HK-2 (cell line): ENCODE results near the gene TCEA2.

ENCODE experiments used
- DNase-seq: peaks from one replicate; pipeline ENCODE4 v3.0.0-alpha.2; 2018; ENCODE audit not compliant: unreplicated experiment

The TCEA2 gene

DNA sequence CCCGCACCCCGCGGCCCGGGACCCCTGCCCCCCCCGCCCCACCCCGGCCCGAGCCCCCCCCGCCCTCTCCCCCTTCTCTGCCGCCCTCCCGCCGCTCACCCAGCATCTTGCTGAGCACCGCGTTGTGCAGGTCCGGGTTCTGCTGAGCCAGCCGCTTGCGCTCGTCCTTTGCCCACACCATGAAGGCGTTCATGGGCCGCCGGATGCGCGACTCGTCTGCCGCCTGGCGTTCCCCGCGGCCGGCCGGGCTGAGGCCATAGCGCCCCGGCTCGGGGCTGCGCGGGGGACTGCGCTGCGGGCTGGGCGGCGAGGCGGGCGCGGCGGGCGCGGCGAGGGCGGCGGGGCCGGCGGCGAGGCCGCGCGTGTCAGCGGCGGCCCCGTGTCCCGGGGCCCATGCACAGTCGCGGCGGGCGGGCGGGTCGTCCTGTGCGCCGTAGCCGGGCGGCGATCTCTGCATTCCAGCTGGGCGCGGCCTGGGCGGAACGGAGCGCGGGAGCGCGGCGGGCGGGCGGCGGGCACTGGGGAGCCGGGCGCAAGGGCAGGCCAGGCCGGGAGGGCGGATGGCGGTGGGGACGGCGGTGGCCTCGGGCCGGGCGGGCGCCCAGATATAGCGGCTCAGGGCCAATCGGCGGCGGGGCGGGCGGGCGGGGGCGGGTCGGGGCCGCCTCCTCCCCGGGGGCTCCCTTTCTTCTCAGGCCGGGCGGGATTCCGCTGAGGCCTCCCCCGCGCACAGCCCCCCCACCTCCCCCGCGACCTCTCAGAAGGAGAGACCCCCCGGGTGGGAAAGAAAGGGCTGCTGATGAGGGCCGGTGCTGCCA, 13.7 kb upstream of the TCEA2 start, which contains the start of gene SOX18:
Gene SOX18, minus strand, starts transcription at position 580 of the 818 bp plus-strand sequence. Its CDS starts 123 bp downstream, at position 457.
- no peak for DNase-seq

DNA sequence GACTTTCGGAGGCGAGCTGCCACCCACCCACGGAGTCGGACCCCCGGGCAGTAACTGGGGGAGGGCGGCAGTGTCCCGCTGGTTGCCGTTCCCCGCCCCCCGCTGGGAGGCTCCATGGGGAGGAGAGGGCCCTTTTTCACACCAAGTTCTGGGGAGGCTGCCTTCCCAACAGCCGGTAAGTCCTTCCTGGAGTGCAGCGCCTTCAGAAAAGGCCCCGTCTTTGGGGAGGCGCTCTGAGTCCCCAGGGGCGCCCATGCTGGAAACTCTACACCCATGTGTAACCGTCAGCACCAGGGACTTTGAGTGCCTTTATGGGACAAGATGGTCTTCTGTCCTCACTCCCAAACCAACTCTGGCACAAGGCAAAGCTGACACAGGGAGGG, 13.1 kb upstream of the TCEA2 start:
- no peak for DNase-seq

DNA sequence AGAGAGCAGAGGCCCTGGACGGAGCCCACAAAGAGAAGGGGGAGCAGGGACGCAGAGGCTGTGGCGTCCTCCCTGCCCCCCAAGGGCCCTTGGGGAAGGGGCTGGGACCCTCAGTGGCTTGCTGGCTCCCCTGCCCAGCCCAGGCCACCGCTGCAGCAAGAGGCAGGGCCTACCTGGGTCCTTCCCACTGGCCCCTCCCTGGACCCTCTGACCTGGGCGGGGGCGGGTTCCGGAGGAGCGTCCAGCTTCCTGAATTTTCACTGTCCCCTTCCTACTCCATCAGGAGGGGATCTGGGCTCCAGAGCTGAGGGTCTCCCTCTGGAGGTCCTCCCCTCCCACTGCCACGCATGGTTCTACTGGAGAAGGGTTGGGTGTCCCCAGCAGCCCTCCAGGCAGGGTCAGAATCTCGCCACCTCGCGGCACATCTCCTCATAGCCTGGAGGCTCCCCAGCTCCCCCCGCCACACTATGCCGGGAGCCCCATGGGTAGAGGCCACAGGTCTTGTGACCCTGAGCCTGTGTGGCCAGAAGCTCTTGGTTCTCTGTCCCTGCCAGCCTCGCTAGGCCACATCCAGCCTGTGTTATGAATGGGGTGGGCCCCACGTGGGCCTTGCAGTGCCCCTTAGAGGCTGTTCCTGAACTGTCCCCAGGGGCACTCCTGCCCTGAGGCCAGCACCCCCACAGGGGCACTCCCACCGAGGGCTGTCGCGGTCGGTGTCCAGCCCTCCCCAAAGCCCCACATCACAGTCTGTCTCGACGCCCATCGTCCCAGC, 12.6 kb upstream of the TCEA2 start:
- DNase-seq, result no peak

DNA sequence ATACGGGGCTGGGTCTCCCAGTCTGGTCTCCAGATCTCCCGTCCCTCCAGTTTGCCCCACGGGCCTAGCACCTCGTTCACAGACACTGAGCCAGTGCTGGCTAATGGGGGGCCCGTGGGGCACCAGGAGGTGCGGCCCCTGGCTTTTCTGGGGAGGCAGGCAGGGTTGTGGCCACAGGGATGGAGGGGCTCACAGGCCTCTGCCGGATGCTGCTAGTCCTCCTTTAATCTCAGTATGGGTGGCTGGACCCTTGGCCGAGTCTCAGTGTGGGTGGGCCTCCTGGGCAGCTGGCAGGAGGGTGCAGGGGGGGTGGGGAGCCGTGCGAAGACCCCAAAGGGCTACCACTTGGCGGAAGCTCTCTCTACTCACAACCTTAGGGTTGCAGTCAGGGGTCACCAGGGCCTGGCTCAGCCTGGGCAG, 12.0 kb upstream of the TCEA2 start:
- no peak for DNase-seq

DNA sequence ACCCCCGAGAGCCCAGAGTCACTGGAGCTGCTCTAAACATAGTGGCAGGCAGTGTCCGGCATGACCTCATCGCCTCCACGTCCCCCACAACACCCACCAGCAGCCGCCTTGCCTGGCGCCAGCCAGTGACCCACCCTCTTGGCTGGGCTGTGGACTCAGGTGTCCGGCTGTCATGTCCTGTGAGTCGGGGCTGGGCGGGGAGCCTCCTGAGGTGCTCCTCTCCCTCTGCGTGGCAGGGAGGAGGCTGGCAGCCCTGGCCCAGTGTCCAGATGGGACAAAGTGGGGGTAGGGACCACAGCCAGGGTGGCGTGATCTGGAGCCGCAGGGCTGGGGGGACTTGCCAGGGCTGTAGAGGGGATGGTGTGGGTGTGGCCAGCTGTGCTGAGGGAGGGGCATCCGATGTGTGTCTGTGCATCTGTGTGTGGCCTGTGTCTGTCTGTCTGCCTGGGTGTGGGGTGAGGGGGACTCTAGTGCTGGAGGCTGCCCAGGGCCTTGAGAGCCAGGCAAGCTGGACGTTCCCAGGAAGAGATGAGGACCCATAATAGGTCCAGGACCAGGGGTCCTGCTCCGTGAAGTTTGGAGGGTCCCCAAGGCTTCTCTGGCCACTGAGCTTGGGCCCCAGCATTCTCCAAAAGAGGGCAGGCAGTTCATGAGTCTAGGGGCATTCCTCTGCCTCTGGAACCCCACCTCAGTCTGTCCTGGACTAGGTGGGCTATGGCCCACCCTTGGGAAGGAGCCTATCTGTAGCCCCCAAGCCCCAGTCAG, 11.3 kb upstream of the TCEA2 start:
- no peak for DNase-seq

DNA sequence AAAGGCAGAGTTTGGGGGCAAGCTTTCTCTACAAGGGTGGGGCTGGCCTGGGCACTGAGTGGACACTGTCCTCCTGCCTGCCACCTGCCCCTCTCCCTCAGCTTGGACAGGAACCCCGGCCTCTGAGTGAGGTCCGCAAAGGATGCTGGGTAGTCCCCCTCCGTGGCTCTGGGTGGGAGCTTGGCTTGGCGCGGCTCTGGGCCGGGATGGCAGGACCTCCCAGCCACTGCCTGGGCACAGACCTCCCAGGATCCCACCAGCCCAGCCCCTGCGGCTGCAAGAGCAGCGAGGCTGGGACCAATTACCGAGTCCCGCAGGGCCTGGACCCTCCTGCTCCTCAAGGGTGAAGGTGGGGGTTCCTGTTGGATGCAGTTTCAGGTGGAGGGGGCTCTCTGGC, 10.7 kb upstream of the TCEA2 start:
- no peak for DNase-seq

DNA sequence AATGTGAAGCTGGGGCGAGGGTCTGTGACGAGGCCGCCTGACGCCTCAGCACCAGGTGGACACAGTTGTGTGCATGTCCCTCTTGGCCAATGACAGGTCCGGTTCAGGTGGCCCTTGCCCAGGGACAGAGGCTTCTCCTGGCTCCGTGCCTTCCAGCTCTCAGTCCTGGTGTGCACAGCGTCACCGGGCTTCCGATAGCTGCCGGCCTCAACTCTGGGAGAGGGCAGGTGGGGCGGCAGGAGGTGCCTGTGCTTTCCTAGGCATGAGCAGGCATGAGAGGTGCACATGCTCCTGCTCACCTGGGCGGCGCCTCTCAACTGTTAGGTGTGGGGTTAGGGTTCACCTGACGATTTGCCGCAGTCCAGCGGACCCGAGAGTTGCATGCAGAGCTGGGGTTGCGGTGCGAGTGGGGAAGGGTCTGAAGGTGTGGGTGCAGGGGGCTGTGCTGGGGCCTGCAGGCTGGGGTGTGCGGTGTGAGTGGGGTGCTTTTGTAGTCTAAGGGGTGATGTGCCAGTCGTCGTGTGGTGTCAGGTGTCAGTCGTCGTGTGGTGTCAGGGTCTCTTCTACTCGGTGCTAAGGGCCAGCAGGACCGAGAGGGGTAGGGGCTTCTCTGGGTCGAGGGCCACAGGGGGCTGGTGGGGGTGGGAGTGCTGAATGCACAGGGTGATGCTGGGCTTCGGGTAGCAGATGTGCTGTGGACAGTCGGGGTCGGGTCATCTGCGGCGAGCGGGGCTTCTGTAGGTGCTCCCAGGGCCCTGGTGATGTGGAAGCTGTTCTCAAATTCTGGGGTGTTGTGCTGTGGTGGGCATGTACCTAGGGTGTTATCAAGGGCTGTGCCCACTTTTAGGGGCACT, 9.8 kb upstream of the TCEA2 start:
- no peak for DNase-seq

DNA sequence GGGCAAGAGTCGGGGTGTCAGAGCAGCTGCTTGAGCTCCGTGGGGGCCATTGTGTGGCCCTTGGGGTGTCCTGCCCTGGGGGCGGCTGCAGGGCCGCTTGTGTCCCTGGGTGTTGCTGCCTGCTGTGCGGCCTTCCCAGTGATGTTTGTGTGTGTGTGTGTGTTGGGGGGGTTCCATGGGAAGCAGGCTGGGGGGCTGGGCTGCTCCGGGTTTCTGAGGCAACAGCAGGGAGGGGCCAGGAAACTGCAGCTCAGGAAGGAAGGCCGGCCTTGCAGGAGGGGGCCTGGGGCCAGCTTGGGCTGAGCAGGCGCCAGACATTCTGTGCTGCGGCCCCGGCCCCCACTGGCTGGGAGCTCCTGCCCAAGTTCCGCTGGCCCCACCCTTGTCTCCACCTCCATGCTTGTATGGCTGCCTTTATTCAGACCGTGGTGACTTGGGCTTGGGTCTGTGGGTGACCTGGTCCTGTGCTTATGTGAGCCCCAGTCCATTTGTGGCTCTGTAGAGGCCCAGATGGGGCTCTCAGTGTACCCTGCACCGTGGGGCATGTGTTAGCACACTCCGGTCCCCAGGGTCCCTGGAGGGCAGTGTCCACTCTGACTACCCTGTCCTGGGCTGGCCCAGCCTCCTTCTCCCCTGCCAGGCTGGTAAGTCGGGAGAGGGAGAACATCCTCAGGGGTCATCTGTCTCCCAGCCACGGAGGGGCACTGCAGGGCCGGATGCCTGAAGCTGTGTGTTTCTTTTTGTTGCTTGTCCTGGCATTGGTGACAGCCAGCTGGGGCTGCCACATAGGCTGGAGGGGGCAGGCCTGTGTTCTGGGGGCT, 8.9 kb upstream of the TCEA2 start:
- peak; percentile 63 for DNase-seq

DNA sequence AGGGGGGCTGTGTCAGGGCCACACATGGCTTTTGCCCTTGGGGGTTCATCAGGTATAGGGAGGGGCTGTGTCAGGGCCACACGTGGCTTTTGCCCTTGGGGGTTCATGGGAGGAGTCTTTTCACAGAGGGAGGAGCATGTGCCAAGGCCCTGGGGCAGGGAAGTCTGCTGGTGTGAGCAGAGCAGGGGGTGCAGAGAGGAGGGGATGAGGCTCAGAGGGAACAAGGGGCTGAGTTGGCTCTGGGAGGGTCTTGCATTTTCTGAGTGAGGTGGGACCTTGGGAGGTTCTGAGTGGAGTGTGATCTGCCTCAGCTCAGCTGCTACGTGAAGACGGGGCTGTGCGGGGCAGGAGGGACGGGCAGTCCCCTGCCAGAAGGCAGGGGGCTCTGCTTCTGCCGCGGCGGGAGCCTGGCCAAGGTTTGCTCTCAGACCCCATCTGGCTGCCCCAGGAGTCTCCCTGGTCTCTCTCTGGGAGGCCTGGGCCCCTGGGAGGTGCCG, 7.6 kb upstream of the TCEA2 start:
- no peak for DNase-seq

DNA sequence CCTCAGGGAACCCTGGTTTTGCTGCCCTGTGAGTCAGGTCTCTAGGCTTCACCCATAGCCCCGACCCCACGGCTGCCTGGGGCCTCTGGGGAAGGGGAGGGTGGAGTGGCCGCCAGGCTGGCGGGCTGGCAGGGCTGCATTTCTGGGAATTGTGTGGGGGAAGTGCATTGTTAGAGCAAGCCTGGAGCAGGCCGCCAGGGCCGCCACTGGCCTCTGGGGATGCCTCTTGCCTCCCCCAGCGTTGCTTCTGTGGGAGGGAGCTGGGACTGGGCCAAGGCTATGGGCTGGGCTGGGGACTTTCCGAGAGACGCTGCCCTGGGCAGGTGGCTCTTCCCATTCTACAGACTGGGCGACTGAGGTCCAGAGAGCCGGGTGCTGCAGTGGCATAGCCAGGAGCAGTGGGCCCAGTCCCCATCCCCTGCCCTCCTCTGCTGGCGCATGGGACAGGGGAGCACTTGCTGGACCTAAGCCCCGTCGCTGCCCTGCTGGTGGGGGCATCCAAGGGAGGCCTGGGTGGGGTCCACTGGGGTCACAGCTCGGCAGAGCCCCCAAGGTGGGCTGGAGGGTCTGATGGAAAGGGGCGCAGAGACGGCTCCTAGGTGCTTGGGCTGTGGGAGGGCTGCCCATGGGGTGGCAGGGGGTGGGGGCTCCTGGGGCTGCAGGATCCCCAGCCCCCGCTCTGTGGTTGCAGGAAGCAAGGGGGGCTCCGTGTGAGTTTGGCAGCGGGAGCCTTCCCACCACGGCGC, 6.9 kb upstream of the TCEA2 start:
- peak; percentile 81 for DNase-seq

DNA sequence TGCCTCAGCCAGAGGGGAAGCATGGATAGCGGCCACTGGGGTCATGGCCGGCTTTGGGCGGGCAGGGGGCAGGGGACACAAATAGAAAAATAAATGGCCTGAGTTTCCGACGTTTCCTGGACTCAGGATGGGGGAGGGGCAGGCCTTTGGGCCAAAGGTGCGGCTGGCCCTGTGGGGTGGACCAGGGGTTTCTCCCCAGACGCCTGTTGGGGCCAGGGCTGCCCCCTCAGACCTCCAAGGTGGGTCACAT, 6.4 kb upstream of the TCEA2 start:
- DNase-seq, result no peak

DNA sequence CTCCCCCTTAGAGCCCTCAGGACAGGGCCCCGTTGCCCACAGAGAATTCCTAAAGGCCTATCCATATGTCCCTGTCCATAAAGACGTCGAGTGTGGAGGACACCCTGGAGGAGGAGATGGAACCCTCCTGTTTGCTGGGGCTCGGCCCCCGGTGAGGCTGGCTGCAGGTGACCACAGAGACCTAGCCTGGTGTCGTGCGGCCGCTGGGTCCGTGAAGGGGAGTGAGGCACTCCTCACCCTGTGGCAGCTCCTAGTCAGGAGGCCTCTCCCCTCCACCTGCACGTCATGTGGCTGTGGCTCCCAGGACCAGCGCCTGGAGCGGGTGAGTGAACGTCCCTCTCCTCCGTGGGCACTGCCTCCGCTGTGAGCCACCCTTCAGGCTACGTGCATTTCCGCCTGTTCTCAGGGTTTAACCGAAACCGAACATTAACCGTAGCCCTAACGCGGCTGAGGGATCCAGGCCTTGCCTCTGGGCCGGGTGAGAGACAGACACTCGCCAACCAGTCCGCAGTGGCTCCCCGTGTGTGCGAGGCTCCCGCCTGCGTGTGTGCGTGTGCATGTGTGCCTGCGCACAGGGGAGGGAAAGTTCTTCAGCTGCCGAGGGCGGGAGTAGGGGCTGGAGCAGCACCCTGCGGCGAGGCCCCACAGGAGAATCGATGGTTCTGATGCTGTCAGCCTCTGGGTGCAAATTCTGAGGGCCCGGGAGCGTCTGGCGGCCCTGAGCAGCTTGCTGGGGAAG, 5.9 kb upstream of the TCEA2 start:
- no peak for DNase-seq

DNA sequence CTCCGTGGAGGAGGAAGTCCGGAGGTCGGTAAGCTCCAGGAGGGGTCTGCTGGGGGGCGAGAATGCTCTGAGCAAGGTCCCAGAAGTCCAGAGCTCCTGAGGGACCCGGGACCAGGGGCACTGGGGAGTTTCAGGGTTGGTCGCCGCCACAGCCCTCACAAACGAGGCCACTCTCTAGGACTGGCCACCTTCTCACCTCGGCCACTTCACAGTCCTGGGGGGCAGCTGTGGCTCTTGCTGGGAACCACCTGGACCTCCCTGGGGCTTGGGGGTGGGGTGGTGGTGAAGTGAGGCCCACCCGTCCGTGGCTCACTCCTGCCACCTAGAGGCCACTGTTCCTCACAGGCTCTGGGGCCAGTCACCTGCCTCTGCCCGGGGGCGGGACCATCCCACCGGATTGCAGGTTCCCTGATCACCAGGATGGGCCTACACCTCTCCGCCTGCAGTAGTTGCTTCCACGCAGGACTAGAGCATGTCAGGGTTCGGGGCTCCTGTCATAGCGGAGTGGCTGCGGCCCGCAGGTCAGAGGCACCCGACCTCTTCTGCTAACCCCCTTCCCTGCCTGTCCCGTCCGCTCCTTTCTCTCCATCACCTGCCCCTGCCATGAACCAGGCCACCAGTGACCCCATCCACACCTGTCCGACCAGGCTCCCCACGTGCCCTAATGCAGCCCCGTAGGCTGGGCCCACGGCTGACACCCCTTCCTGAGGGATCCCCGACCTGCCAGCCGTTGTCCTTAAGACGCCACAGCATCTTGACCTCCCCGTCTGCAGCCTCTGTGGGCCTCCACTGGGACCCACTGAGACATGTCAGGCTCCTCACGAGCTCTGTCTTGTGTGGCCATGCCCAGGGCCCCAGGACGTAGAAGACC, 5.1 kb upstream of the TCEA2 start:
- peak; percentile 86 for DNase-seq

DNA sequence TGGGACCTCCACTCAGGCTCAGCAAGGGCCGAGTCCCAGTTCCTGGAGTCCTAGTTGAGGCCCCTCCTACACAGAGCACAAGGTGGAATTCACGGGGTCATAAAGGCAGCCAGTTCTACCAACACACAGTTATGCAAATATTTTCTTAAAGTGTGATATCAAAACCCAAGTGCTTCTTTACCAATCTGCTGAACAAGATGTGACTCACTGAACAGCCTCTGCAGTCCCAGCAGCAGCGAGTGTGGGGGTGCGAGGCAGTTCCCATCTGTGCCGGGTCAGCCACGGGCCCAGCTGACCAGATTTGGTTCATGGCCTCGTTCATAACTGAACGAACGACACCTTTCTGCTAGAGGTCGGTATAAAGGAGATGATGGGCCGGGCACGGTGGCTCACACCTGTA, 4.5 kb upstream of the TCEA2 start:
- DNase-seq, result no peak

DNA sequence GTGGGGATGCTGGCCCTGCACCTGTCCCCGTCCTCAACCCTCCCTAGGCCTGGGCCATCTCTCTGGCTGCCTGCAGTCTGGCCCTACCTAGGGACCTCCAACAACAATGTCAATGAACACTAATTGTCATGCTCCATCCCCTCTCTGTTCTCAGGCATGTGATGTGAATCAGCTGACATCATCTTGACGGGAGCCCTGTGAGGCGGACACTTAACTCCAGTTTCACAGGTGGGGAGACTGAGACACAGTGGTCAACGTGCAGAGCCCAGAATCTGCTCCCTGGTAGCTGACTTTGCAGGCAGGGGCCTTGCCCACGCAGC, 762 bp upstream of the TCEA2 start:
- no peak for DNase-seq

DNA sequence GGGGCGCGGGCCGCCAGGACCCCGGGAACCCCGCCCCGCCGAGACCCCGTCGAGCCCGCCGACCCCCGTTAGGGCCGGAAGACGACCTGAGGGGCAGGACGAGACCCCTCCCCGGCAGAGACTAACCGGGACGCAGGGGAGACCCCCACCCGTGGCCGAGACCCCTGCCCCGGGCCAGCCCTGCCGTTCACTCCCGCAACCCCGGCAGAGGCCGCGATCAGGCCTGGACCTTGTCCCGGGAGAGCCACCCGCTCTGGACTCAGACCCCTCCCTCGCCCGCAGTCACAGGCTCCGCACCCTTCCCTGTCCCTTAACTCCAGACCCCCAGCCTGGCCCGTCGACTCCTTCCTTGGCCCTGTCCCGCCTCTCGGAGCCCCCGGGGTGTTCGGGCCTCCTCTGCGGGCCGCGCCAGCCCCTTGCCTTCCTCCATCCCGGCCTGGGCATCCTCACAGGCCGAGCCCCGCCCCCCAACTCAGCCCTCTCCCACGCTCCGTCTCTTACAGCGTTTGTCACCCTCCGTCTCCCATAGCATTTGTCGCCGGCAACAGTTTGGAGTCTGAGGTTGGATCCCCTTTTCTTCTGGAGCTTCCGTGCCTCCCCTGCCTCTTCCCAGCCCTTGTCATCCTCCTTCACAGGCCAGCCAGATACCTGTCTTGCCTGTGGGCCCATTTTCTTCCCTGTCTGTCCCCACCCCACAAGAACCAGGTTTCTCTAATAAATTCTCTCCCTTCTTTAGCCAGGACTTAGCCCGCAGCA, 569 bp downstream of the TCEA2 start:
- DNase-seq, result peak; percentile 57

DNA sequence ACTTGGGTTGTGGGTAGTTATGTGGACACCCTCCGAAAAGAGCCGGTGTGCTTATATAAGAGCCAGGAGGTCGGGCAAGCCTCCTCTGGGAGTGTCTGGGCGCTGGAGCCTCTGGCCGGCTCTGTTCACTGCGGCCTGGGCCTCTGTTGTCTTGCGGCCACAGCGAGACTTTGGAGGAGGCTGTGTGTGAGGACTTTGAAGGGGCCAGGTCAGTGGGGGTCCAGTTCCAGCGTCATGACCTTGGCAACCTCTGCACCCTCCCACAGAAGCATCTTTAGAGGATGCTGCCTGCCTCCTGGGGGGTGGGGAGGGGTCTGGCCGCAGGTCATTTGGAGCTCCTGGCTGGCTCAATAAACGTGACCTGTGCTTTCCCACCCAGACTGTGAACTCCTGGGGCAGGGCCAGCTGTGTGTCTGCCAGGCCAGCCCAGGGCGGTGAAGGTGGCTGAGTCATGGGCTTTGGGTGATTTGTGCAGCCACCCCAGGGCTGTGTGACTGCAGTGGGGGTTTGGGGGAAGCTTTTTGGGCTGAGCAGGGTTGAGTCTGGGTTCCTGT, 1.2 kb downstream of the TCEA2 start:
- DNase-seq, result peak; percentile 76
